ENCODE data around the gene TSPAN4.

GRCh38 chr11:870418-870817 lies 27.8 kb downstream of the TSPAN4 start:
- TF ChIP-seq, protein P1, sequence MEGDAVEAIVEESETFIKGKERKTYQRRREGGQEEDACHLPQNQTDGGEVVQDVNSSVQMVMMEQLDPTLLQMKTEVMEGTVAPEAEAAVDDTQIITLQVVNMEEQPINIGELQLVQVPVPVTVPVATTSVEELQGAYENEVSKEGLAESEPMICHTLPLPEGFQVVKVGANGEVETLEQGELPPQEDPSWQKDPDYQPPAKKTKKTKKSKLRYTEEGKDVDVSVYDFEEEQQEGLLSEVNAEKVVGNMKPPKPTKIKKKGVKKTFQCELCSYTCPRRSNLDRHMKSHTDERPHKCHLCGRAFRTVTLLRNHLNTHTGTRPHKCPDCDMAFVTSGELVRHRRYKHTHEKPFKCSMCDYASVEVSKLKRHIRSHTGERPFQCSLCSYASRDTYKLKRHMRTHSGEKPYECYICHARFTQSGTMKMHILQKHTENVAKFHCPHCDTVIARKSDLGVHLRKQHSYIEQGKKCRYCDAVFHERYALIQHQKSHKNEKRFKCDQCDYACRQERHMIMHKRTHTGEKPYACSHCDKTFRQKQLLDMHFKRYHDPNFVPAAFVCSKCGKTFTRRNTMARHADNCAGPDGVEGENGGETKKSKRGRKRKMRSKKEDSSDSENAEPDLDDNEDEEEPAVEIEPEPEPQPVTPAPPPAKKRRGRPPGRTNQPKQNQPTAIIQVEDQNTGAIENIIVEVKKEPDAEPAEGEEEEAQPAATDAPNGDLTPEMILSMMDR (IDR thresholded peaks at IDR 0.05; ENCODE audit: low read depth, low read length, missing input control), result no peak
- TF ChIP-seq HNF4G (IDR thresholded peaks at IDR 0.05), result no peak
- no peak for TF ChIP-seq TAF1 (conservative IDR thresholded peaks at IDR 0.05)
- TF ChIP-seq, protein P2, sequence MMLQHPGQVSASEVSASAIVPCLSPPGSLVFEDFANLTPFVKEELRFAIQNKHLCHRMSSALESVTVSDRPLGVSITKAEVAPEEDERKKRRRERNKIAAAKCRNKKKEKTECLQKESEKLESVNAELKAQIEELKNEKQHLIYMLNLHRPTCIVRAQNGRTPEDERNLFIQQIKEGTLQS (IDR thresholded peaks at IDR 0.05), result no peak
